ENCODE results near the gene UBE2H.
"Not testable (repeated sequence)": the region's sequence is repeated elsewhere in the genome, so short reads cannot be mapped to it uniquely, and the experiment has no call there.

Gene UBE2H

GRCh38 chr7:129907122-129907736 lies 45.5 kb downstream of the UBE2H start:
- DNase-seq (ENCODE audit: low spot score): no peak

GRCh38 chr7:129906700-129907099 lies 46.1 kb downstream of the UBE2H start:
- DNase-seq (ENCODE audit: low spot score): no peak

GRCh38 chr7:129903935-129904334 lies 48.8 kb downstream of the UBE2H start:
- DNase-seq (ENCODE audit: low spot score): no peak

- DNase-seq (ENCODE audit: low spot score): no peak
These were observed 49.9 kb downstream of the UBE2H start for GRCh38 chr7:129902788-129903422.

- DNase-seq (ENCODE audit: low spot score): no peak
These were observed 54.1 kb downstream of the UBE2H start for GRCh38 chr7:129898502-129899160.

- no peak for DNase-seq (ENCODE audit: low spot score)
These were observed 54.8 kb downstream of the UBE2H start for GRCh38 chr7:129898007-129898406.

- DNase-seq (ENCODE audit: low spot score): no peak
These were observed 56.0 kb downstream of the UBE2H start for GRCh38 chr7:129896568-129897382.

- not testable (repeated sequence) for DNase-seq (ENCODE audit: low spot score)
These were observed 58.6 kb downstream of the UBE2H start for GRCh38 chr7:129894184-129894583.

- DNase-seq (ENCODE audit: low spot score): no peak
These were observed 62.7 kb downstream of the UBE2H start for GRCh38 chr7:129890090-129890489.

- no peak for DNase-seq (ENCODE audit: low spot score)
These were observed 63.5 kb downstream of the UBE2H start for GRCh38 chr7:129889133-129889844.

- DNase-seq (ENCODE audit: low spot score): no peak
These were observed 64.9 kb downstream of the UBE2H start for GRCh38 chr7:129887865-129888264.

GRCh38 chr7:129886818-129887186 lies 66.0 kb downstream of the UBE2H start:
- no peak for DNase-seq (ENCODE audit: low spot score)

- DNase-seq (ENCODE audit: low spot score): peak; percentile 8
These were observed 66.5 kb downstream of the UBE2H start for GRCh38 chr7:129886167-129886817.

- DNase-seq (ENCODE audit: low spot score): no peak
These were observed 68.3 kb downstream of the UBE2H start for GRCh38 chr7:129884495-129884894.

- no peak for DNase-seq (ENCODE audit: low spot score)
These were observed 69.6 kb downstream of the UBE2H start for GRCh38 chr7:129883151-129883550.

GRCh38 chr7:129882531-129882930 lies 70.2 kb downstream of the UBE2H start:
- DNase-seq (ENCODE audit: low spot score): no peak

- peak; percentile 39 for DNase-seq (ENCODE audit: low spot score)
These were observed 75.5 kb downstream of the UBE2H start for GRCh38 chr7:129877146-129877792.

- no peak for DNase-seq (ENCODE audit: low spot score)
These were observed 76.9 kb downstream of the UBE2H start for GRCh38 chr7:129875745-129876411.

- no peak for DNase-seq (ENCODE audit: low spot score)
These were observed 77.6 kb downstream of the UBE2H start for GRCh38 chr7:129875160-129875559.

- DNase-seq (ENCODE audit: low spot score): no peak
These were observed 78.0 kb downstream of the UBE2H start for GRCh38 chr7:129874722-129875121.
